ENCODE measurements around the gene CREG1.

CREG1 gene

GRCh38 chr1:167522246-167522645 lies 31.3 kb downstream of the CREG1 start:
- CTCF ChIA-PET, result no interaction called here

GRCh38 chr1:167520711-167521206 lies 32.8 kb downstream of the CREG1 start:
- ChIA-PET CTCF (interaction anchor here (0.9 kb wide), 1 partner anchor 20 kb away, joined by 3 read pairs; no protein-coding TSS in a partner anchor), POLR2A (no interaction called here)
- Histone ChIP-seq H3K27ac (ENCODE audit: extremely low read depth, low read depth, low read length) (no peak overlapping the region), H3K4me3 (ENCODE audit: low read depth, low read length) (no peak overlapping the region), H3K4me1 (ENCODE audit: control insufficient read depth, insufficient read depth, low read length) (no peaks in the 10 kb centered on the region), H3K9me3 (ENCODE audit: control insufficient read depth, insufficient read depth, low read depth, low read length) (no peaks in the 10 kb centered on the region), H3K36me3 (ENCODE audit: control insufficient read depth in 2 of 2, insufficient read depth in 1 of 2, low read length in 2 of 2) (no peaks in the 10 kb centered on the region)
- TF ChIP-seq ZBTB26 (tag by site-specific recombination; optimal IDR thresholded peaks at IDR 0.05) (no peak), GFI1B (tag by site-specific recombination; IDR thresholded peaks at IDR 0.05) (no peak), ZNF423 (tag by site-specific recombination; IDR thresholded peaks at IDR 0.05) (no peak), ZBTB1 (tag by site-specific recombination; IDR thresholded peaks at IDR 0.05) (no peak), CTCF (tag by site-specific recombination; IDR thresholded peaks at IDR 0.05) (peak; percentile 45; the same call in 1 of the 2 replicates), PBX3 (CRISPR knock-in tag; IDR thresholded peaks at IDR 0.05) (no peak), SCRT2 (tag by site-specific recombination; IDR thresholded peaks at IDR 0.05) (peak; percentile 76), SCRT1 (tag by site-specific recombination; IDR thresholded peaks at IDR 0.05; ENCODE audit: borderline replicate concordance) (peak; percentile 74), ZNF561 (tag by site-specific recombination; IDR thresholded peaks at IDR 0.05; ENCODE audit: borderline replicate concordance) (no peak), ZNF132 (tag by site-specific recombination; IDR thresholded peaks at IDR 0.05; ENCODE audit: borderline replicate concordance) (no peak), REPIN1 (tag by site-specific recombination; IDR thresholded peaks at IDR 0.05; ENCODE audit: low read depth) (no peak), ZNF510 (tag by site-specific recombination; IDR thresholded peaks at IDR 0.05; ENCODE audit: insufficient replicate concordance) (no peak), ZNF404 (tag by site-specific recombination; IDR thresholded peaks at IDR 0.05) (no peak), ZNF121 (tag by site-specific recombination; IDR thresholded peaks at IDR 0.05) (no peak), ZNF148 (tag by site-specific recombination; IDR thresholded peaks at IDR 0.05; ENCODE audit: borderline replicate concordance) (no peak), GLI2 (tag by site-specific recombination; IDR thresholded peaks at IDR 0.05; ENCODE audit: borderline replicate concordance, low read depth) (no peak), ZNF645 (tag by site-specific recombination; IDR thresholded peaks at IDR 0.05) (no peak), OSR2 (tag by site-specific recombination; IDR thresholded peaks at IDR 0.05) (no peak), ZNF48 (tag by site-specific recombination; IDR thresholded peaks at IDR 0.05) (no peak), ZNF777 (tag by site-specific recombination; IDR thresholded peaks at IDR 0.05; ENCODE audit: borderline replicate concordance) (no peak), ZNF768 (tag by site-specific recombination; IDR thresholded peaks at IDR 0.05) (no peak), ZNF704 (tag by site-specific recombination; IDR thresholded peaks at IDR 0.05) (no peak), MEIS1 (CRISPR knock-in tag; IDR thresholded peaks at IDR 0.05; ENCODE audit: borderline replicate concordance) (no peak), ZFP69B (tag by site-specific recombination; IDR thresholded peaks at IDR 0.05) (no peak)

More at GRCh38 chr1:167522246-167522645, 31.3 kb downstream of the CREG1 start:
- H3K4me1 ChIP-seq (ENCODE audit: control insufficient read depth, insufficient read depth, low read length), result no peaks in the 10 kb centered on the region
- no peak for TF ChIP-seq ZNF660 (tag by site-specific recombination; IDR thresholded peaks at IDR 0.05)
- POLR2A ChIA-PET, result no interaction called here
- no peak overlapping the region for H3K4me3 ChIP-seq (ENCODE audit: low read depth, low read length)
- H3K9me3 ChIP-seq (ENCODE audit: control insufficient read depth, insufficient read depth, low read depth, low read length), result no peaks in the 10 kb centered on the region
- H3K27ac ChIP-seq (ENCODE audit: extremely low read depth, low read depth, low read length), result no peak overlapping the region
- H3K36me3 ChIP-seq (ENCODE audit: control insufficient read depth in 2 of 2, insufficient read depth in 1 of 2, low read length in 2 of 2), result no peaks in the 10 kb centered on the region
